A549 treated with AZD9567 at 1 μM for 4 hours (cell line): Measurements from ENCODE around the gene CCDC102A. TPM values are rescaled to one million over a fixed set of nuclear protein-coding genes. Genes with fewer than 3 reads are reported as not detected.

ENCODE experiments used
- total RNA-seq: library from RNA; stranded (reverse); fragments of 200-300 nt; extraction: Qiagen RNA extraction; gene quantifications from 5 replicates; pipeline ENCODE4 v1.2.3, GENCODE V29; 2022; ENCODE audit not compliant: insufficient read depth

Gene CCDC102A
- total RNA-seq: 6.3 to 7.0 TPM (median 6.9 TPM) in 4 of 5 replicates, not detected in the other

GRCh38 chr16:57536306-57537193 is at the start of gene CCDC102A:
Gene CCDC102A, minus strand, starts transcription at chr16:57536571. Its CDS starts 7,394 bp downstream, at chr16:57529177.

GRCh38 chr16:57485916-57486857 is 50.2 kb downstream of the CCDC102A start, which contains the start of gene DOK4:
Gene DOK4, minus strand, starts transcription at chr16:57486493. Its CDS starts 6,986 bp downstream, at chr16:57479507.

GRCh38 chr16:57462209-57462977 is 74.0 kb downstream of the CCDC102A start, which contains the start of gene POLR2C:
Gene POLR2C, plus strand, starts transcription at chr16:57462679. Its CDS starts 46 bp downstream, at chr16:57462725.

Other genes with a start within 250 kb of the CCDC102A start
- gene CCL22, start 177.8 kb downstream of the CCDC102A start, total RNA-seq: 0.03 to 0.05 TPM (median 0.05 TPM) in 4 of 5 replicates, not detected in the other
- 0.10 to 0.42 TPM (median 0.15 TPM) in 4 of 5 replicates, not detected in the other for gene CX3CL1, start 164.1 kb downstream of the CCDC102A start, total RNA-seq
- gene CCL17, start 131.8 kb downstream of the CCDC102A start, total RNA-seq: not detected in 5 replicates
- 71.9 to 141 TPM (median 75.6 TPM) in 5 replicates for gene CIAPIN1, start 89.2 kb downstream of the CCDC102A start, total RNA-seq
- 44.3 to 53.5 TPM (median 52.4 TPM) in 5 replicates for gene COQ9, start 89.1 kb downstream of the CCDC102A start, total RNA-seq
- gene POLR2C, start 73.9 kb downstream of the CCDC102A start, total RNA-seq: 107 to 180 TPM (median 110 TPM) in 5 replicates
- gene DOK4, start 50.1 kb downstream of the CCDC102A start, total RNA-seq: 22.9 to 33.3 TPM (median 32.2 TPM) in 5 replicates
- 0.02 to 0.03 TPM in 2 of 5 replicates, not detected in the others for gene ADGRG5, start 6.1 kb upstream of the CCDC102A start, total RNA-seq
- 127 to 176 TPM (median 155 TPM) in 5 replicates for gene ADGRG1, start 92.1 kb upstream of the CCDC102A start, total RNA-seq
- 0.40 to 0.71 TPM (median 0.54 TPM) in 5 replicates for gene ADGRG3, start 131.7 kb upstream of the CCDC102A start, total RNA-seq
- 0.07 to 0.12 TPM (median 0.10 TPM) in 4 of 5 replicates, not detected in the other for gene DRC7, start 158.2 kb upstream of the CCDC102A start, total RNA-seq
- 15.6 to 22.6 TPM (median 21.3 TPM) in 5 replicates for gene KATNB1, start 199.2 kb upstream of the CCDC102A start, total RNA-seq